Lower lobe of right lung (tissue), 1 donor: ENCODE results near the gene CYP8B1. TPM values are rescaled to one million over a fixed set of nuclear protein-coding genes. Genes with fewer than 3 reads are reported as not detected.

Experiments
- total RNA-seq: library from RNA; stranded (reverse); fragmentation: NEBNext Ultra II Directional; extraction: Animal tissue kit (Norgen Biotek cat#: 25700); gene quantifications from one replicate; pipeline ENCODE4 v1.2.1, GENCODE V29; 2021
- donor health status: DM: no; HTN: yes; CAD: no; lungs with severe emphysema.

CYP8B1 gene
- total RNA-seq, 1 donor from 2014 or later: not detected

Other genes starting within 250 kb of the CYP8B1 start
- gene ZBTB47, start 222.2 kb downstream of the CYP8B1 start, total RNA-seq: 20.0 TPM
- not detected for gene KLHL40, start 190.3 kb downstream of the CYP8B1 start, total RNA-seq
- 1.0 TPM for gene HHATL, start 173.1 kb downstream of the CYP8B1 start, total RNA-seq
- 2.5 TPM for gene CCDC13, start 102.6 kb downstream of the CYP8B1 start, total RNA-seq
- gene HIGD1A, start 71.4 kb downstream of the CYP8B1 start, total RNA-seq: 83.8 TPM
- gene ACKR2, start 66.4 kb downstream of the CYP8B1 start, total RNA-seq: 5.3 TPM
- 7.3 TPM for gene ZNF662, start 30.3 kb upstream of the CYP8B1 start, total RNA-seq
- 5.9 TPM for gene GASK1A, start 103.4 kb upstream of the CYP8B1 start, total RNA-seq
- 9.9 TPM for gene POMGNT2, start 230.2 kb upstream of the CYP8B1 start, total RNA-seq